ENCODE data around the gene ERC2.

The ERC2 gene

DNA sequence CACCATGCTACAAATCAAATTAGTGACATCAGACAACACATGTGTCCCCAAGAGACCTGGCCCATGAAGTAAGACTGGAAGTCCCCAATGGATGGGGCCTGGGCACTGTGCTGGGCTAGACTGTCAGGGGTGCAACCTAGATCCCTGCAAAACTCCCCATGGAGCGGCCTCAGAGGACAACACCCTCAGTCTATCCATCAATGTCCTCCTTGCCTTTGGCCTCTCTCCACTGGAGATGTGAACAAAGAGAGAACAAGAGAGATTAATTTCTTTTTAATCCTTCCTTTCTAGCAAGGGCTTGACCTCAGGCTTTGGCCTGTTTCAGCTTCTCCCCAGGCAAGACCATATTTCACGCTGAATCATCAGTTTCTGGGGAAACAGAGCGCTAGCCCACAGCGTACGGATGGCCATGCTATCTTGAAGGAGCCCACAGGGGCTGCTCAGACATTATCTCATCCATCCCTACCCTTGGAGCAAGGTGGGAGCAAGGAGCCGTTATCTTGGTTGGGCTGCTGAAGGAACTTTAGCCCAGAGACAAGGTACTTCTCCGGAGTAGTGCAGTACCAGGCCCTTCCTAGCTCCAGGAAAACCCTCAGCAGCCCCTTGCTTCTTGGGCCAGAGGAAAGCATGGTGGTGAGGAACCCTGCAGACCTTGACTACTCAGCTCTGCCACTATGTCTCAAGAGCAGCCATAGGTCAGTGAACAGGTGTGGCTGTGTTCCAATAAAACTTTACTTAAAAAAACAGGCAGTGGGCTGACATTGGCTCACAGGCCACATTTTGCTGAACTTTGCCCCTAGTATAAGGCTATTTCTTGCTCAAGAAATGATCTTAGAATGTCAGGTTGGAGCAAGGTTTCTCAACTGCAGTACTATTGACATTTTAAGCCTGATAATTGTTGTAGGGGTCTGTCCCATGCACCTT is 908.5 kb downstream of the ERC2 start:
- no peak for DNase-seq

DNA sequence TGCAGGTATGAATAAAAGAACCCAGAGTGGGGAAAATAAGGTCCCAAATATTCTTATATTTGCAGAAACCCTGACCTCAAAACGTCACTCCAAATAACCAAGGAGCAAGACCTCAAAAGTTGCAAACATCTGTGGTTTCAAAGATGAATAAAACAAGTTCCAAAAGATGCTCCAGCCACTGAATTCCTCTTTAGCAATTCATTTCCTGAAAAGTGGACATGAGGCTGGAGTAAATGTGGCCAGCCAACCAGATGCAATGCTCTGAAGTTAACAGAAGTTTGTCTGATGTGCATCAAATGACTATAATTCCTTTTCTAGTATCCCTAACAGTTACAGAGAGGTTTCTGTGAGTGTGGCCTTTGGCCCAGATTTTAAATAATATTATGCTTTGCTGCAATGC is 910.0 kb downstream of the ERC2 start:
- no peak for DNase-seq

DNA sequence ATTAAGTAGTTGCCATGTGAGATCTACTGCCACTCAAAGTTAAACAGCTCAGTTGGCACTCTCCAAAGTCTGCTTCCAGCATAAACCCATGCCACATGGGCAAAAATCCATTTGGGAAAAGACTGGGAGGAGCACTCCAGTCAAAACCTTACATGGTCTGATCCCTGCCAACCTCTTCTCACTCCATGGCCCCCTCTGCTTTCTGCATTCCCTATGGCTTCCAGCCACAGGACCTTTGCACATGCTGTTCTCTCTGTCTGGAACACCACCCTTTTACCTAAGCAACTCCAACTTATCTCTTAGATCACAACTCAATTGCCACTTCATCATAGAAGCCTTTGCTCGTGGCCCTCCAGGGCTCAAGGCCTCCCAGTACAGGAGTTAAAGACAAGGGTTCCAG is 910.7 kb downstream of the ERC2 start:
- DNase-seq = no peak

DNA sequence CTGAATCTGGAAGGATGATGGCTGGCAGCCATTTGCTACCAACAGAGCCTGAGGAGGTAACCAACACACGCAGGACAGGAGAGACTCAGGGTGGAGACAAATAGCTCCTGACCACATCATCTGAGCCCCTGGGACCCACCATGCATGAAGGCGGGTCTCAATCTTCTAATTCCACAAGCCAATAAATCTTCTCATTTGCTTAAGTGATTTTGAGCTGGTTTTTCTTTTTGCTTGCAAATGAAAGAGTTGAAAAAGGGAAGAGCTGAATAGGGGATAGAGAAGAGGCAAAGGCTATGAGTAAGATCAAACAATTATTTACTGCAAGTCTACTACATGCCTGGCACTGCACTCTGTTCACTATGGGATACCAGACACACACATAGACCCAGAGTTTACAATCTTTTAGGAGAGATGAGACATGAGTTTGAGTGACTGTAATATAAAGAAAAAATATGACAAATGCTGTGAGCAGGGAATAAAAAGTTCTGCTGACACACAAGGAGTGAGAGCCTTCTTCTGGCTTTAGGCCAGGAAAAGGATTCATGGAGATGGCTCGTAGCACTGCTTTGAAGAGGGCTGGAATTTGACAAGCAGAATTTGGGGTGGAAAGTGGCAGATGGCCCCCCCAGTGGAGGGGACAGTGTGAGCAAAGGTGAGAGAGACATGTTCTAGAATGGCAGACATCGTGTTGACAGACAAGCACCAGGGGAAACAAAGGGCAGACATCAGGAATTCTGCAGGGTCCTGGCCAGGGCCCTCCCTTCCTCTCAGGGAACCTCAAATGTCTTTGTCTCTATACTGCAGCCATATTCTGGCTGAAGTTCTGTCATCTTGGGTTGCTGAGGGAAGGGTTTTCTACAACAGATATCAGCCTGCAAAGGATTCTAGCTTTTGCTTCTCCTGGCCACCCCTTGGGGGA is 911.4 kb downstream of the ERC2 start:
- DNase-seq = no peak

DNA sequence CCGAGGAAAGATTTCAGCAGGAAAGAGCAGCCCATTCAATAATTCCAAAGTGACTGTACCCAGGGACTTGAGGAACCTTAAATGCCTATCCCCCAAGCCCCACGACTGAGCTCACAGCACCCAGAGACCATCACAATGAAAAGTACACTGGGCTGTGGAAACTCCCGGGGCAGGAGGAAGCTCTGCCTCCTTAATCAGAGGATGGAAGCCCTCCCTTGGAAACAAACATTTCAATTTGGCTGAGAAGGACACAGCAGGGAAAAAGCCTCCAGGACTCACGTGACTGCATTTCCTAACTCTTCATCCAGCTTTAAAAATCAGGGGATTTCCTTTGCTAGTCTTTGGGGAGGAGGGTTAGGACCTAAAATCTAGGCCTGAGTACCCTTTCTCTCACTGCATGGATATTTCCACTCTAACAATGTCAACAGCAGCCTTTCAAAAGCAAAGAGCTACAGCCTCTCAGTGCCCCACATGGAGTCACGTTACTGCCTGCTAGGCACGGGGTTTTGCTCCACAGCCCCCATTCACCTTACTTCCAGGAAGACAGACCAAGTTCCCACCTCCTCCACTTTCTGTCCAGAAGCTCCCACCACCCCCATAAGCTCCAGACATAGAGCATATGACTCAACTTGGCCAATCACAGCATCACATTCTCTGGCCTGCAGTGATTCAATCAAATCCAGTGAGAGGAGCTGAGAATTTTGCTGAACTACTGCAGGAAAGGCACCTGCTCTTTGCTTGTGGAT is 912.2 kb downstream of the ERC2 start:
- no peak for DNase-seq

DNA sequence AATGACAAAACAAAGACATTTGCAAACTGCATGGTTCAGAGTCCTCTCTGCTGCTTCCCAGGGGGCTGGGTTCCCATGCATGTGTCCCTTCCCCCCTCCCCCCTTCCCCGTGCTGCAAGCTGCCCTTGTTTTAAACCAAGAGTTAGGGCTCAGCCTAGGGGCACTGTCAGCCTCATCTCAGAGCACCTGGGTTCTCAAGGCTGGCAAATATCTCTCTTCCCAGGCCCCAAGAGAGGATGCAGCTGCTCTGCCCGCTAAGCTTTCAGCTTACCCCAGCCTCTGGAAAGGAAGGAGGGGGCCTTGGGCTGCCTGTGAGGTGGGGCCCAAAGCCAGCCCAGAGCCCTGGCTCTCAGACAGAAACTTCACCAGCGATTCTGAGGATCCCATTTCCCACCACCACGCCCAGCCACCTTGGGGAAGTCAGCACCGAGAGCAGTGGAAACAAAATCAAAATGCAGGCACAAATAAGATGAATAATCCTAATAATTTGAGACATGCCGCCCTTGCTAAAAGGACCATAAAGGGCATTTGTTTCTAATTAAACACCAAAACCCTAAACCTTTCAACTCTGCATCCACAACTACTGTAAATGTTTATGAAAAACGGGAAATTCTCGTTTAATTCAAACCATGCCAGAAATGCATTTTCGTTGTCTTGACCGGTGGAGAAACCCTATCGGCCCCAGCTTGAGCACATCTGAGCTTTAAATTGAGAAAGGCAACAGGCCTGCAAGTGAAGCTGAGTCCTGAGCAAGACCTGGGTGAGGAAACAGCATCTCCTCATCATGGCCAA is 913.4 kb downstream of the ERC2 start:
- no peak for DNase-seq

DNA sequence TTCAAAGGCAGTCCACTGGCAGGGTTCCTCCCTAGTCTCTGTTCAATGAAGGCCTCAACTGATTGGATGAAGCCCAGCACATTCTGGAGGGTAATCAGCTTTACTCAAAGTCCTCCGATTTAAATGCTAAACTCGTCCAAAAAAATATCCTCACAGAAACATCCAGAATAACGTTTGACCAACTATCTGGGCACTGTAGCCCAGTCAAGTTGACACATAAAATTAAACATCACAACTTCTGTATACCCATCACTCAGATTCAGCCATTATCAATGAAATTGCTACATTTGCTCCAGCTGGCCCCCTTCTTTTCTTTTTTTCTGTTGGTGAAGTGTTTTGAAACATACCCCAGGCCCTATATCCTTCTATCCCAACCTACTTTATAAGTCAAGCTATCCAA is 916.6 kb downstream of the ERC2 start:
- no peak for DNase-seq

DNA sequence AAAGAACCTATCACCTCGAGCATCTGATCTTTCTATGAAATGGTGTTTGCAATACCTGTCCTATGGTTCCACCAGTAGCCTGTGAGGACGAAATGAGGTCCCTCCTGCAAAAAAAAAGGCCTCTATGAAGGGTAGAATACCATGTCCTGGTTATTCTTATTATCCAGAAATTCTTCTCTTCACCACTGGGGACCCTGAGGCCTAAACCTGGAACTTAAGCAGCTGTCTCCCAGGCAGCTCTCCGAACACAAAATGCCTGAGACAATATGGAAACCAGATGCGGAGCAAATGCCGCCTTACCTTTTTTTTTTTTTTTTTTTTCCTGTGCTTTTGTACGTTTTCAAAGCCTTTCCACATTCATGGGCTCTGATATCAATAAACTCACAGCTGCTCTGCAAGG is 919.1 kb downstream of the ERC2 start:
- DNase-seq = no peak

DNA sequence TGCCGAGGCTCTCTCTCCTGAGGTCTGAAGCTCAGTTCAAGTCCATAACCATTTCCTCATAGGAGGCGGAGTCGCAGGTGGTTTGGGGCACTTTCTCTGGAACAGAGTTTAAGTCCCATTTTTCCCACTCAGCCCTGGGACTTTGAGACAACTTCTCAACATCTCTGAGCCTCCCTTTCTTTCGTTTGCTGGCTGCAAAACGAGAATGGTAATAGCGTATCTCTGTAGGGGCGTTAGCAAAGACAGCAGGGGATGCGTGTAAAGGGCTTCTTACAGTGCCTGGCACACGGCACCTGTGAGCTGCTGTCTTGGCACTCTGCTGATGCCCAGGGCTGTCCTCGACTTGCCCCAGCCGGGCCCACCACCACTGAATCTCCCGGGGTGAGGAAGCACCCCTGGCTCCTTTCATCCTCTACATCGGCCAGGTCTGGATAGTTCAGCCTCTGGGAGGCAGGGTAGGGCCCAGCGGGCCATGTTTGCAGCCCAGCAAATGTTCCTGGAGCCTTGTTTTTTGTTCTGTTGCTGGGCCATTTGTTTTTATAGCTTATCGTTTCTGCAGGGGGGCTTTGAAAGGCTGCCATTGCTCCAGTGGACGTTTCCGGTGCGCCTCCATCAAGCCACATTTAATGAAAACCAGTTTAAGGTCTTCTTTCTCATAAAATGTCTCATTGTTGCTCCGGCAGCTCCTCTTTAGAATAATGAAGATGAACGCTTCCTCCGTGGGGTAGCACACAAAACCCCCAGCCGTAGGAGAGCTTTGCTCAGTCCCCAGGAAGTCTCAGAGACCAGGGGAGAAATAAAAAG is 921.2 kb downstream of the ERC2 start:
- DNase-seq = no peak

DNA sequence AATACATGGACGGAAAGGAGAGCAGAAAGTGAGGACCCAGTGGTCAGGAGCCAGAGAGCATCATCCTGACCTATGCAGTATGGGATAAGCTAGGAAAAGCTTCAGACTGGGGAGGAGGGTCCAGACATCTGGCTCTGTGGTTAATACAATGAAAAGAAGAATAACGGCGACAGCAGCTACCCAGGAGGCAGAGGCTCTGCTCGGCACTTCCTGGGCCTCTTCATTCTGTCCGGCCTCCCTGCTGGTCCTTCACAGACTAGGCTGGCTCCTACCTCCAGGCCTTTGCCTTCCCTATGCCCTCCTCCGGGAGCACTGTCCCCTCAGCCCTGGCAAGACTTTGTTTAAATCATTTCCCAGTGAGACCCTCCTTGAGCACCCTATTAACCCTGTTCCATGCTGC is 922.3 kb downstream of the ERC2 start:
- DNase-seq = no peak

DNA sequence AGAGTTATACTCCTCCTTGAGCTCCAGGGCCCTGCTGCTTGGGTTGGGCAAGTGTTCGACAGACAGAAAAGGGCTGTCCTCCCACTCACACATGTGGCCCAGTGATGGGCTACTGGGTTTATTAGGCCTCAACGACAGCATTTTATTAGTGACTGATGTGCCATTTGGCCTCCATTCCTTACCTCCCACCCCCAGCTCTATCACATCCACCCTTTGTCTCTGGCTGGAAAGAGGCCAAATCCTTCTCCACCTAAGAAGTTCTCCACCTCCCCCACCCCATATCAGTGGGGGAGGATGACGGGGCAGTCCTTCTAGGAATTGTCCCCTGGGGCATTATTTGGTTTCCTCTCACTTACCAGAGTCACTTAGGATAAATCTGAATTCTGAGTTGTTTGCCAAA is 924.0 kb downstream of the ERC2 start:
- DNase-seq = no peak

DNA sequence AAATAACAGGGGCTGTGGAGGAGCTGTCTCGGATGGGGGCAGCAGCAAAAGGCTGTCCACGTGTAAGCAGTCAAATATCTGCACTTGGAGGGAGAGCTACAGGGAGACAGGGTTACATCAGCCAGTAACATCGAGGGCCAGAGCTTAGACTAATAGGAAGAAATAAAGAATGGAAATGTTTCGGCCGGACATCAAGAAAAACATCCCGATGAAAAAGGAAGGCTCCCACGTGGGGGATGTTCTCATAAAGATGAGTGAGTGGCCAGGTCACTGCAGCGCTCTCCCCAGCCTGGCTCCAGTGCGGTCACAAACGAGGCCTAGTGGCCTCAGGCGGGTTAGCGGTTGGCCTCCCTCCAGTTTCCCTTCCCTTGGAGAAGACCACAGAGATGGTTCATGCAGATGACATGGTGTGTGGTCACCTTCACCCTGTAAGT is 925.1 kb downstream of the ERC2 start:
- DNase-seq = no peak

DNA sequence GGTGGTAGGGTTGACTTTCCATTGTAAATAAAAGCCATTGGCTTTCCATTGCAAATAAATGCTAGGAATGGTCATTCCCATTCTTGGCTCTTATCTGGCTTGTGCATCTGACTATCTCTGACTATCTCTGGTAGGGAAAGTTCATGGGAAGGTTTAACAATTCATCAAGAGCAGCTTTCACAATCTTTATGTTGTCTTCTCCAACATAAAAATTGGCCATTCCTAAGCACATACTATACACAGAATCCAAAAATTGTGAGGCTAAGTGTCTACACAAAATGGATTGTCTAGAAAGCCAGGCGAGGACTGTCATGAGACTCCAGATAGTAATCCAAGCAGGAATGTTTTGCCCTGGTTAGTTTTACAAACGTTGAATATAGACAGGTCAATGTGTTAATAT is 926.8 kb downstream of the ERC2 start:
- DNase-seq = no peak

DNA sequence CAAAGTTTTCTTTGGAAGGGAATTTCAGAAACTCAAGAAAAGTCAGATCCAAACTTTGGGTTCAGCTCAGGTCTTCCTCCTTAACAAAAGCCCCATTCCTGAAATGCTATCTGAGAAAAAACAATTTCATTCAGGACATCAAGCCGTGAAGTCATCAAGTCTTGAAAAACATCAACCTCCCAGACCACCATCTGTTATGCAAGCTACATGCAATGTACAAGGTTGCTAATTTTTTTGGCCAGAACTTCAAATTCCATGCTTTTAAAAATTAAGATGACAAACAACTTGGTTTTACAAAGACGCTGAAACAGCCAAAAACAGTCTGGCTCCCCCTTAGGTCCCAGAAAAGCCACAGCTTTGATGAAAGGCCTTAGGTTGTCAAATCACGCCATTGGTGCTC is 927.3 kb downstream of the ERC2 start:
- no peak for DNase-seq

DNA sequence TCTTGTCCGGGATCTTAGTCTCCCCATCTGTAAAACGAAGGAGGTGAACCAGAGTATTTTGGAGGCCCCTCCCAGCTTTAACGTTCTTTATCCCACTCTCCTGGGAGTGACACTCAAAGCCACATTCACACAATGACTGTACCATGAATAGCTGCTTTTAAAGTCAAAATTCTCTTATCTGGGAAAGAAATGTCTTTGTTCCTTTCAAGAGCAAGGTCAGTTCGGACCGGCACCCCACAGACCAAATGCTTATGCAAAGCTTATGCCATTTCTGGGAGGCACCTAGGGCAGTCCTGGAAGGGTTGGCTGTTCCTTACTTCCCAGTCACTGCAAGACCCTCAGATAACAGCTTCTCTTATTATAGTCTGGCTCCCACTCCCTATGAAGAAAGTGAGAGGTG is 927.7 kb downstream of the ERC2 start:
- no peak for DNase-seq

DNA sequence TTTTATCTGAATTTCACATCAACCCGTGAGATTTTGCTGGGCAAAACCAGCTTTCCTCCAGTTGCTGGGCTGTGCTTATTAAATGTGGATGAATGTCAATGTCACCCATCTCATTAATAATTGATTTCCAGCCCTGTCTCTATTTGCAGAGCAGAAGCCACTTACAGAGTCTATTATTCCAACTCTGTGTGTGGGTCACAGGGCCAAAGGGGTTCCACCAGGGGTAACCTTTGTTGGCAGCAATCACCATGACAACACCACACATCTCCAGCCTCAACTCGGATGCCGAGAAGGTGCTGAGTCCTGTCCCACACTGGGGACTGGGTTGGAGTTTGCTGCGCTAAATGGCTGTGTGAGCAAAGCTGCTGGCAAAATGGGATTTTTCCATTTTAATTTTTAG is 930.1 kb downstream of the ERC2 start:
- no peak for DNase-seq

DNA sequence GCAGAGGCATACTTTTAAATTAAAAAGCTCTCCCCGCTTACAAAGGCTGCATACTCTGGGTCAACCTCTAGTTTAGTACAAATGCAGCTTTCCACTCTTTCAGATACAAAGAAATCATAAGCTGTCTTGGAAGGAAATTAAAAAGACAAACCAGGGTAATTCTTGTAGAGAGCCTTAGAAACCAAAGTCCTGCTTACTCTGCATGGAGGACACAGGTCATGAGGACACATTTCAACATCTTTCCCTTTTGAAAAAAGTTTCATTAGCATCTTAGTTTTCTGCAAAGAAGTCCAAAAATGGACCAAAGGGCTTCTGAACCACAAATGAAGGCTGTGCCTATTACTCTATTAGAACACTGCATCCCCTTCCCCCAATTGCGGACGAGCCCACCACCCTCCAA is 930.7 kb downstream of the ERC2 start:
- no peak for DNase-seq

DNA sequence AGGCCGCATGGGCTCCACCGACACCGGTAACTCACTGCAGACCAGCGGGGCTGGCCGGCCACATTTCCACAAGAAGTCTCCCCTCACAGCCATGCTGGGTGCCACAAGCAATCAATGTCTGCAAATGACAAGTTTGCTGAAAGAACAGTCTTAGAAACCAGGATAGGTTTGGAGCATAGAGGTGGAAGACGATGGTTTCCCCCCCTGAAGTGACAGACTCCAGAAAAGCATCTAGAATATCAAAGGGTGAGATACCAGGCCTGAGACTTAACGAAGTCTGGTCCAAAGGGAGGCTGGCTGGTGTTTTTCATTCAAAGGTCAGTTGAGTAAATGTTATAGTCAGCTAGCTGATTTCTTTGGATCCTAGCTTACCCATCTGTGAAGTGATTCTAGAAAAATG is 931.1 kb downstream of the ERC2 start:
- DNase-seq = no peak

DNA sequence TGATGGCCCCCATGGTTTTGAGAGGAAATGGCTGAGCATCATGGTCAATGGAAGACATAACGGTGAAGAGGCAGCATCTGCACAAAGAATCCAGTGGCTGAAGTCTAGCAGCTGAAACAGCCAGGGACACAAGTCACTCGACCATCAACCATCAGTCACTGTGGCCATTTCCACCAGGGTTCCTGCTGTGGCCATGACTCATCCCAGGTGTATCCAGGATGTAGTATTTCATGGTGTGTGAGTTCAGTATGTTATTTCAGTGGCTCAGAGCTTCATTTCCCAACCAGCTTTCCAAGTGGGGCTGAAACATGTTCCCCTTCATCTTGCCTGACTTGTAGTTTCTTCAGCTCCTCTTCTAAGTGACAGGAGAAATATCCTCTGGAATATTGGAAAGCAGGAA is 933.4 kb downstream of the ERC2 start:
- DNase-seq = no peak

DNA sequence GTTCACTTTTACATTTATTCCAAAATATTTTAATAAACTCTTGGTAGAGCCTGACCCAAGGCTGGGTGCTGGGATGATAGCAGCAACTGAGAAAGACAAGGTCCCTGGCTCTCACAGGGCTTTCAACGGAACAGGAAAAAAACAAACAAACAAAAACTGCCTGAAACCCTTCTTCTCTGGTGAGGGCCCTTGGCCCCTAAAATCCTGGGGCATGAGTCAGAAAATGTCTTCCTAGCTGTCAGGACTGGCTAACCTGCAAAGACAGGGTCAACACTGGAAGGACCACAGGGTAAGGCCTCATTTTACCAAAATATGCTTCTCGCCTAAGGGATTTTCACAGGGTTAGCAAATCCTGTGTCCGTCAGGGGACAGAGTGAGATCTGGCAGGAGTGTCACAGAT is 935.5 kb downstream of the ERC2 start:
- DNase-seq = no peak

DNA sequence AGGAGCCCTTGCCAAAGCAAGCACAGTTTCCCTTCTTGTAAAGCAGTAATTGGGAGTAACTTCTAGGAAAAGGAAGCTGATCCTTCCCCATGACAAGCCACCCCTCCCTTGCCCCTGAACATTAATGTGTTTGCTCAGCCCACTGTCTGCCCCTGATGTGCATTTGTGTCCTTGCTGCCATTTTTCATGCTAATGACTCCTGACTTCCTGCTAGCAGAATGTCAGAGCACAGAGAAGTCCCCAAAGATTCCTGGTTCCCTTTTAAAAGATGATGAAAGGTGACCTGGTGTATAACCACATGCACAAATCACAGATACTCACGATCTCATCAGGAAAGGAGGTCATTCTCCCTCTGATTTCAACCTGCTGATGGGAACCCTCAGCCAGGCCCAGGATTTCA is 936.9 kb downstream of the ERC2 start:
- DNase-seq = no peak

DNA sequence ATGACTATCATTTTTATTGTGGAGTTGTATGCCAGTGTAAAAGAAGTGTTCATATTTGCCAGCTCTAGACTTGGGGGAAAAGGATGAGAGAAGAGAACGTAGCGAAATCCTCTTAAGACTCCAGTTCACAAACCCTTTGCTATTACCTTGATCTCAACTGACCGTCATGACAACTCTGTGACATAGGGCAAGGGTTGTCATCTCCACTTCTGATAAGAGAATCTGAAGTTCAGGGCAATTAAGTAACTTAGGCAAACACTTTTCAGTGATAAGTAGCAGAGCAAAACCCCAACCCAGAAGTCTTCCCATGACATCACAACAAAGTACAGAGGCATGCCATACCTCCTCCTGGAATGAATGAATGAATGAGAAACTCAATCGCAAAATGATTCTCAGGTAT is 940.9 kb downstream of the ERC2 start:
- DNase-seq = no peak

All from NCI-H1048 (cell line).